ENCODE measurements around the gene WDR18. TPM values are rescaled to one million over a fixed set of nuclear protein-coding genes. Genes with fewer than 3 reads are reported as not detected.

Gene WDR18
- total RNA-seq, 1 experiment from 2014 or later, result 197 TPM

DNA sequence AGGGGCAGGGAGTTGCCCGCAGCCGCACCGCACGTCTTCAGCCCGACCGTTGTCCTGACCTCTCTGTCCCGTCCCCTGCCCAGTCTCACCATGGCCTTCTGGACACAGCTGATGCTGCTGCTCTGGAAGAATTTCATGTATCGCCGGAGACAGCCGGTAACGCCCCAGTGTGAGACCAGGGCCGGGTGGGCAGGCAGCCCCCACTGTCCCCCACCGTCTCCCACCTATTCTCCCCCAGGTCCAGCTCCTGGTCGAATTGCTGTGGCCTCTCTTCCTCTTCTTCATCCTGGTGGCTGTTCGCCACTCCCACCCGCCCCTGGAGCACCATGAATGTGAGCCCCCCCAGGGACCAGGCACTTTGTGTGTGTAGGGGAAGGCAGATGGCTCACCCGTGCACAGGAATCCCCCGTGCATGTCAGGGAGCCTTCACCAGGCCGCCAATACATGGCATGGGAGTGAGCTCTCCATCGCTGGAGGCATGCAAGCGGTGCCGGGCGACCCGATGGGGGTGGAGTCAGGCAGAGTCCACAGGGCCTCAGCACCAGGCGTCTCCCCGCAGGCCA is 57.2 kb downstream of the WDR18 start:
- no peak for DNase-seq (ENCODE audit: low read depth)

DNA sequence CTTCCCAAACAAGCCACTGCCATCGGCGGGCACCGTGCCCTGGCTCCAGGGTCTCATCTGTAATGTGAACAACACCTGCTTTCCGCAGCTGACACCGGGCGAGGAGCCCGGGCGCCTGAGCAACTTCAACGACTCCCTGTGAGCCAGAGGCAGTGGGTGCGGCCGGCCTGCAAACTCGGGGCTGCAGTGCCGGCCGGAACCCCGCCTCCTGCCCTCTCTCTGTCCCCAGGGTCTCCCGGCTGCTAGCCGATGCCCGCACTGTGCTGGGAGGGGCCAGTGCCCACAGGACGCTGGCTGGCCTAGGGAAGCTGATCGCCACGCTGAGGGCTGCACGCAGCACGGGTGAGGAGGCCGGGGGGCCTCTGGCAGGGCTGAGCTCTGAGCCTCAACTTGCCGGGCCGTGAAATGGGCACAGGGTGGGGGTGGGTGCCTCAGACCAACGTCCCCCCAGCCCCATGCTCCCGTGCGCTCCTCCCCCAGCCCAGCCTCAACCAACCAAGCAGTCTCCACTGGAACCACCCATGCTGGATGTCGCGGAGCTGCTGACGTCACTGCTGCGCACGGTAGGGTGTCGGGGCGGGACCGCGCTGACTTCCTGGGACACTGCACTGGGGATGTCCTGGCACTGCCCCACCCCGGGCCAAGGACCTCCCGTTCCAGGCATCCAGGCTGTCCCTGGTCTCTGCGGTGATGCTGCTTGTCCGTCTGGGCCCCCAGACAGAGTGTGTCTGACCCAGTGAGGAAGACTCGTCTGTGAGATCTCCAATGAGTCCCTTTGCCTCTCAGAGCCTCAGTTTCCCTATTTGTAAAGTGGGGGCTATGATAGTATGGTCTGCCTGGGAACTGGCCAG is 57.9 kb downstream of the WDR18 start:
- no peak for DNase-seq (ENCODE audit: low read depth)

DNA sequence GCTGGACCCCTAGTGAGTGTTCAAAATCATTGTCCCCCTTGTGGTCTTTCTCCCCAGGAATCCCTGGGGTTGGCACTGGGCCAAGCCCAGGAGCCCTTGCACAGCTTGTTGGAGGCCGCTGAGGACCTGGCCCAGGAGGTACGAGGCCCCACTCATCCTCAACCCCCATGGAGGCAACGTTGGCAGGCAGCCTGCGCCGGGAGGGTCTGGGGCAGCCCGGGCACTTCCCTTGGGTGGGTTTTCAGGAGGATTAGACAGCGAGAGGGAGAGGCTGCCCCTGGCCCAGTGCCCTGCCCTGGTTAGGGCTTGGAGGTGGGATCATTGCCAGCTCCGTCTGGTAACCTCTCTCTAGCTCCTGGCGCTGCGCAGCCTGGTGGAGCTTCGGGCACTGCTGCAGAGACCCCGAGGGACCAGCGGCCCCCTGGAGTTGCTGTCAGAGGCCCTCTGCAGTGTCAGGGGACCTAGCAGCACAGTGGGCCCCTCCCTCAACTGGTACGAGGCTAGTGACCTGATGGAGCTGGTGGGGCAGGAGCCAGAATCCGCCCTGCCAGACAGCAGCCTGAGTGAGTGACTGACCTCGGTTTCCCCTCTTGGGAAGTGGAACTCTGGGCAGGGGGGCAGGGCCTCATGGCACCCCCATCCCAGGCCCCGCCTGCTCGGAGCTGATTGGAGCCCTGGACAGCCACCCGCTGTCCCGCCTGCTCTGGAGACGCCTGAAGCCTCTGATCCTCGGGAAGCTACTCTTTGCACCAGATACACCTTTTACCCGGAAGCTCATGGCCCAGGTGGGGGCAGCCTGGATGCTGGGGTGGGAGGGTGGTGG is 58.8 kb downstream of the WDR18 start:
- DNase-seq (ENCODE audit: low read depth), result no peak

Small RNA genes within 50 kb of the gene (small RNA-seq; reads per million reads assigned to genes)
- gene RNU6-2, result 0.27 reads per million, percentile 24 among the genes with 10 or more reads in this experiment

Other genes with a start within 250 kb of the WDR18 start
- gene MISP, start 233.2 kb upstream of the WDR18 start, total RNA-seq (2014; rRNA removed; shearing (Covaris generic)), result 0.02 and 0.13 TPM in 2 replicates
- 276 and 447 TPM in 2 replicates for gene PTBP1, start 186.9 kb upstream of the WDR18 start, total RNA-seq (2014; rRNA removed; shearing (Covaris generic))
- gene PLPPR3, start 162.4 kb upstream of the WDR18 start, total RNA-seq (2014; rRNA removed; shearing (Covaris generic)), result 0.30 TPM in 1 of 2 replicates, not detected in the other
- gene AZU1, start 156.5 kb upstream of the WDR18 start, total RNA-seq (2014; rRNA removed; shearing (Covaris generic)), result not detected in 2 replicates
- gene PRTN3, start 143.3 kb upstream of the WDR18 start, total RNA-seq (2014; rRNA removed; shearing (Covaris generic)), result not detected in 2 replicates
- not detected in 2 replicates for gene ELANE, start 132.0 kb upstream of the WDR18 start, total RNA-seq (2014; rRNA removed; shearing (Covaris generic))
- gene CFD, start 124.7 kb upstream of the WDR18 start, total RNA-seq (2014; rRNA removed; shearing (Covaris generic)), result not detected in 2 replicates
- 18.1 and 20.8 TPM in 2 replicates for gene MED16, start 91.2 kb upstream of the WDR18 start, total RNA-seq (2014; rRNA removed; shearing (Covaris generic))
- gene RNU6-9, start 90.9 kb upstream of the WDR18 start, total RNA-seq (2014; rRNA removed; shearing (Covaris generic)), result not detected in 2 replicates
- 32.2 and 42.2 TPM in 2 replicates for gene R3HDM4, start 71.1 kb upstream of the WDR18 start, total RNA-seq (2014; rRNA removed; shearing (Covaris generic))
- gene KISS1R, start 67.0 kb upstream of the WDR18 start, total RNA-seq (2014; rRNA removed; shearing (Covaris generic)), result not detected in 2 replicates
- gene ARID3A, start 58.3 kb upstream of the WDR18 start, total RNA-seq (2014; rRNA removed; shearing (Covaris generic)), result 4.3 and 8.0 TPM in 2 replicates
- 0.03 TPM in 1 of 2 replicates, not detected in the other for gene GRIN3B, start 16.1 kb downstream of the WDR18 start, total RNA-seq (2014; rRNA removed; shearing (Covaris generic))
- 127 and 130 TPM in 2 replicates for gene TMEM259, start 36.8 kb downstream of the WDR18 start, total RNA-seq (2014; rRNA removed; shearing (Covaris generic))
- not detected in 2 replicates for gene RNU6-2, start 37.2 kb downstream of the WDR18 start, total RNA-seq (2014; rRNA removed; shearing (Covaris generic))
- 122 and 196 TPM in 2 replicates for gene CNN2, start 42.3 kb downstream of the WDR18 start, total RNA-seq (2014; rRNA removed; shearing (Covaris generic))
- gene ABCA7, start 55.8 kb downstream of the WDR18 start, total RNA-seq (2014; rRNA removed; shearing (Covaris generic)), result 2.0 and 3.0 TPM in 2 replicates
- gene ARHGAP45, start 82.8 kb downstream of the WDR18 start, total RNA-seq (2014; rRNA removed; shearing (Covaris generic)), result 1.4 TPM in 2 replicates
- 231 and 271 TPM in 2 replicates for gene POLR2E, start 111.0 kb downstream of the WDR18 start, total RNA-seq (2014; rRNA removed; shearing (Covaris generic))
- 221 and 243 TPM in 2 replicates for gene GPX4, start 119.6 kb downstream of the WDR18 start, total RNA-seq (2014; rRNA removed; shearing (Covaris generic))
- 28.2 and 31.7 TPM in 2 replicates for gene SBNO2, start 189.9 kb downstream of the WDR18 start, total RNA-seq (2014; rRNA removed; shearing (Covaris generic))
- gene STK11, start 221.4 kb downstream of the WDR18 start, total RNA-seq (2014; rRNA removed; shearing (Covaris generic)), result 77.2 and 77.7 TPM in 2 replicates

All from HT1080 (cell line).